Mesenchymal stem cell (in vitro differentiated cells and primary cell): Measurements from ENCODE around the gene FSTL1.
A peak's percentile ranks its signal among the peaks of the same experiment; 100 is the strongest.

Experiments used
- DNase-seq: peaks from one replicate; pipeline ENCODE4 v3.0.0-alpha.2; 2013
- H2AFZ ChIP-seq: one replicate; pipeline ENCODE4 v1.6.1; 2013; ENCODE audit warnings: low read depth, mild to moderate bottlenecking, control low read depth, inconsistent platforms, low read length, moderate library complexity
- H2AK5ac ChIP-seq: 2 replicates; pipeline ENCODE4 v1.6.1; 2013; ENCODE audit warnings: low read length, moderate library complexity, mild to moderate bottlenecking, inconsistent platforms; ENCODE audit not compliant: severe bottlenecking
- H2BK120ac ChIP-seq: one replicate; pipeline ENCODE4 v1.6.1; 2013; ENCODE audit warnings: low read depth, mild to moderate bottlenecking, inconsistent platforms, low read length, moderate library complexity
- H2BK12ac ChIP-seq, 2 experiments: one replicate each; pipeline ENCODE4 v1.6.1; 2013; ENCODE audit warnings: inconsistent platforms in 2 of 2, low read length in 2 of 2, mild to moderate bottlenecking in 2 of 2, moderate library complexity in 2 of 2, control low read depth in 1 of 2
- H2BK15ac ChIP-seq: one replicate; pipeline ENCODE4 v1.6.1; 2013; ENCODE audit warnings: mild to moderate bottlenecking, low read depth, inconsistent platforms; ENCODE audit not compliant: poor library complexity, severe bottlenecking
- H2BK5ac ChIP-seq: 2 replicates; pipeline ENCODE4 v1.6.1; 2013; ENCODE audit warnings: low read depth, mild to moderate bottlenecking, low read length, control low read depth, inconsistent platforms; ENCODE audit not compliant: poor library complexity, severe bottlenecking
- H3K14ac ChIP-seq, 2 experiments: one replicate each; pipeline ENCODE4 v1.6.1; 2013; ENCODE audit warnings: inconsistent platforms in 2 of 2, low read length in 2 of 2, control low read depth in 1 of 2, mild to moderate bottlenecking in 1 of 2, moderate library complexity in 1 of 2
- H3K18ac ChIP-seq, 2 experiments: one replicate each; pipeline ENCODE4 v1.6.1; 2013; ENCODE audit warnings: inconsistent platforms in 2 of 2, low read length in 2 of 2, control low read depth in 1 of 2, low read depth in 1 of 2, mild to moderate bottlenecking in 1 of 2
- H3K23ac ChIP-seq, 2 experiments: one replicate each; pipeline ENCODE4 v1.6.1; 2013; ENCODE audit warnings: inconsistent platforms in 2 of 2, low read length in 2 of 2, mild to moderate bottlenecking in 2 of 2, moderate library complexity in 2 of 2, control low read depth in 1 of 2
- H3K27ac ChIP-seq: 2 replicates; pipeline ENCODE4 v1.5.1; 2013; ENCODE audit warnings: mild to moderate bottlenecking, moderate library complexity, low read length, control low read depth, inconsistent platforms; ENCODE audit not compliant: poor library complexity, severe bottlenecking
- H3K27me3 ChIP-seq, 2 experiments: 2 replicates each; pipeline versions ENCODE4 v1.6.1 to v1.7.0; 2013; ENCODE audit warnings: low read length in 2 of 2, mild to moderate bottlenecking in 2 of 2, moderate library complexity in 2 of 2, control low read depth in 1 of 2, inconsistent platforms in 1 of 2; ENCODE audit not compliant: control insufficient read depth in 1 of 2, insufficient read depth in 1 of 2
- H3K36me3 ChIP-seq, 2 experiments: 2 replicates each; pipeline versions ENCODE4 v1.6.1 to v1.7.0; 2013; ENCODE audit warnings: low read length in 2 of 2, control low read depth in 1 of 2, inconsistent platforms in 1 of 2, low read depth in 1 of 2, mild to moderate bottlenecking in 1 of 2; ENCODE audit not compliant: insufficient read depth in 2 of 2, control insufficient read depth in 1 of 2
- H3K4ac ChIP-seq, 2 experiments: one replicate each; pipeline ENCODE4 v1.6.1; 2013; ENCODE audit warnings: inconsistent platforms in 2 of 2, low read length in 2 of 2, mild to moderate bottlenecking in 2 of 2, moderate library complexity in 2 of 2, control low read depth in 1 of 2, low read depth in 1 of 2
- H3K4me1 ChIP-seq: 2 replicates; pipeline ENCODE4 v1.6.1; 2013; ENCODE audit warnings: low read depth, low read length, control low read depth; ENCODE audit not compliant: control insufficient read depth, insufficient read depth
- H3K4me2 ChIP-seq: 2 replicates; pipeline ENCODE4 v1.6.1; 2013; ENCODE audit warnings: low read length, mild to moderate bottlenecking, inconsistent platforms; ENCODE audit not compliant: poor library complexity, severe bottlenecking
- H3K4me3 ChIP-seq, 2 experiments: 2 replicates each; pipeline versions ENCODE4 v1.5.1 to v1.7.0; 2013; ENCODE audit warnings: low read length in 2 of 2, mild to moderate bottlenecking in 2 of 2, control low read depth in 1 of 2, low read depth in 1 of 2; ENCODE audit not compliant: insufficient read depth in 1 of 2
- H3K79me1 ChIP-seq: replicated peaks from 2 replicates; pipeline ENCODE4 v1.6.1; 2013; ENCODE audit warnings: mild to moderate bottlenecking, control low read depth, low read length, inconsistent platforms; ENCODE audit not compliant: poor library complexity, severe bottlenecking
- H3K9ac ChIP-seq: 2 replicates; pipeline ENCODE4 v1.7.0; 2013; ENCODE audit warnings: mild to moderate bottlenecking, low read length, moderate library complexity
- H3K9me3 ChIP-seq: 2 replicates; pipeline ENCODE4 v1.7.0; 2013; ENCODE audit warnings: mild to moderate bottlenecking, low read length; ENCODE audit not compliant: control insufficient read depth
- H4K8ac ChIP-seq: one replicate; pipeline ENCODE4 v1.6.1; 2013; ENCODE audit warnings: inconsistent platforms, mild to moderate bottlenecking, low read length, moderate library complexity
- H4K91ac ChIP-seq: one replicate; pipeline ENCODE4 v1.6.1; 2013; ENCODE audit warnings: mild to moderate bottlenecking, low read length, inconsistent platforms
- WGBS: methylation state at CpG from one replicate; pipeline ENCODE4 v1.1.7; 2013; ENCODE audit warnings: mixed read lengths; 5-methylcytosine and 5-hydroxymethylcytosine counted together

FSTL1 gene

DNA sequence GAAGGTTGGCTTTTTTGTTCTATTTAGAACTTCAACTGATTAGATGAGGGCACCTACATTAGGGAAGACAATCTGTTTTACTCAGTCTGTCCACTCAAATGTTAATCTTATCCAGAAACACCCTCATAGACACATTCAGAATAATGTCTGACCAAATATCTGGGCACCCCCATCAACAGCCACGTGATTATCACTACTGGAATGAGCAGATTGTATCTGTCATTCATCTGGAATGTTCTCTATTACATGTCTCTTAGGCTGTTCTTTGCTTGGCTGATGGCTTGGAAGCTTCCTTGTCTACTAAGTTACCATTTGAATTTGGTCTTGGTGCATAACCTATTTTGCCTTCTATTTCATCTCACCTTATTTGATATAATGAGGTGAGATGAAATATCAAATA is 86.0 kb downstream of the FSTL1 start:
- Histone ChIP-seq H4K91ac (no peak overlapping the region), H2BK5ac (no peak overlapping the region), H2BK12ac (no peak overlapping the region), H3K9ac (no peak overlapping the region), H3K4me2 (no peak overlapping the region), H3K4me3 (no peak overlapping the region), H2AFZ (no peak overlapping the region), H3K23ac (no peak overlapping the region), H3K36me3 (no peaks in the 10 kb centered on the region), H3K27me3 (peaks cover 0 to 5% of the 10 kb centered on the region in 2 experiments), H3K18ac (no peak overlapping the region), H2BK15ac (no peak overlapping the region), H3K14ac (no peak overlapping the region), H3K9me3 (no peaks in the 10 kb centered on the region), H3K79me1 (no peaks in the 10 kb centered on the region), H4K8ac (no peak overlapping the region), H3K4me1 (no peaks in the 10 kb centered on the region), H2BK120ac (no peak overlapping the region), H3K4ac (no peak overlapping the region), H2AK5ac (no peak overlapping the region), H3K27ac (peak overlapping the region; percentile 31)
- DNase-seq = peak; percentile 25
- 13% methylated on average over 1 of the region's 1 CpG for WGBS

DNA sequence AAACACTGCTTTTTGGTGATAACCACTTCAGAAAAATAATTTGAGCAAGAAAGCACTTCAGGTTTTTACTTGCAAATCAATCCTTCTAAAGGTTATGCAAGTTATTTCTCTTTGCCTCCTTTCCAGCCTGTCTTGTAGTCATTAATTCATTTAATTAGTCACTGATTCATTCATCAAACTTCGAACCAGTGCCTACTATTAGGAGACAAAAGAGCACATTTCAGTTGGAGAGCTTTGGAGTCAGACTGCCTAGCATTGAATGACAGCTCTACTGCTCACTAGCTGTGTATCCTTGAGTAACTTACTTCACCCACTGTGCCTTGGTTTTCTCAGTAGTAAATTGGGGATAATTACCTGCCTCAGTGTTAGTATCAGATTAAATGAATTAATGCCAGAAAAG is 86.7 kb downstream of the FSTL1 start:
- Histone ChIP-seq H2AFZ (no peak overlapping the region), H4K91ac (no peak overlapping the region), H4K8ac (no peak overlapping the region), H3K4me2 (no peak overlapping the region), H3K79me1 (no peaks in the 10 kb centered on the region), H3K4ac (no peak overlapping the region), H3K9ac (no peak overlapping the region), H3K9me3 (no peaks in the 10 kb centered on the region), H3K4me3 (no peak overlapping the region), H3K27me3 (peaks cover 0 to 5% of the 10 kb centered on the region in 2 experiments), H3K36me3 (no peaks in the 10 kb centered on the region), H2BK5ac (no peak overlapping the region), H3K27ac (no peak overlapping the region), H2AK5ac (no peak overlapping the region), H3K18ac (no peak overlapping the region), H2BK15ac (no peak overlapping the region), H3K14ac (no peak overlapping the region), H2BK120ac (no peak overlapping the region), H3K23ac (no peak overlapping the region), H3K4me1 (no peaks in the 10 kb centered on the region), H2BK12ac (no peak overlapping the region)
- DNase-seq = no peak
- 100% methylated on average over 1 of the region's 1 CpG for WGBS

DNA sequence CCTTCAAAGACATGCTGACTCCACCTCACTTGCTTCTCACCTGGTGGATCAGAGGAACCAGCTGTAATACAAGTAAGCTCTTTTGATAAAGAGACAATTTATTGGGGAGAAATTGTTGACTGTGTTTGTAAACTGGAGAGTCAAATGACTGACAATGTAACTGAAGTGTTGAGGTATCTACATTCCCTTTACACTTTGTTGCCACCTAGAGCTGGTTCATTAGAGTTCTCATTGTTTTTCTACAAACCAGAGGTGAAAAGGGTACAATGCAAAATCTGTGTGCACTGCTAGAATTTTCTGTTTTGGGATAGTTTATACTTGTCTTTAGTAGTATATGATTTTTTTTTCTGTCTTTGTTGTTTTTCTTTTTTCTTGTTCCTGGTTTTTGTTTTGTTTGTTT is 93.0 kb downstream of the FSTL1 start:
- no peak overlapping the region for H3K27ac ChIP-seq
- no peaks in the 10 kb centered on the region for H3K79me1 ChIP-seq
- no peaks in the 10 kb centered on the region for H3K4me1 ChIP-seq
- no peak overlapping the region for H3K14ac ChIP-seq
- no peak overlapping the region for H2AFZ ChIP-seq
- H3K4me3 ChIP-seq = no peak overlapping the region
- H4K91ac ChIP-seq = no peak overlapping the region
- no peak overlapping the region for H3K9ac ChIP-seq
- H2BK5ac ChIP-seq = no peak overlapping the region
- DNase-seq = no peak
- no peak overlapping the region for H2BK15ac ChIP-seq
- no peak overlapping the region for H3K18ac ChIP-seq
- H3K36me3 ChIP-seq = no peaks in the 10 kb centered on the region
- no peak overlapping the region for H2BK12ac ChIP-seq
- no peak overlapping the region for H3K4ac ChIP-seq
- no peak overlapping the region for H2AK5ac ChIP-seq
- H3K27me3 ChIP-seq = no peaks in the 10 kb centered on the region
- H3K23ac ChIP-seq = no peak overlapping the region
- H4K8ac ChIP-seq = no peak overlapping the region
- no peaks in the 10 kb centered on the region for H3K9me3 ChIP-seq
- no peak overlapping the region for H3K4me2 ChIP-seq
- H2BK120ac ChIP-seq = no peak overlapping the region

- H4K91ac ChIP-seq = no peak overlapping the region
- no peak overlapping the region for H3K4ac ChIP-seq
- H3K27me3 ChIP-seq = no peaks in the 10 kb centered on the region
- no peak overlapping the region for H3K23ac ChIP-seq
- DNase-seq = no peak
- no peak overlapping the region for H2AK5ac ChIP-seq
- no peak overlapping the region for H2BK120ac ChIP-seq
- H2AFZ ChIP-seq = no peak overlapping the region
- H3K9me3 ChIP-seq = no peaks in the 10 kb centered on the region
- H3K9ac ChIP-seq = no peak overlapping the region
- no peak overlapping the region for H2BK5ac ChIP-seq
- no peak overlapping the region for H2BK15ac ChIP-seq
- no peak overlapping the region for H3K4me3 ChIP-seq
- H3K4me2 ChIP-seq = no peak overlapping the region
- no peaks in the 10 kb centered on the region for H3K36me3 ChIP-seq
- no peak overlapping the region for H4K8ac ChIP-seq
- no peaks in the 10 kb centered on the region for H3K79me1 ChIP-seq
- H3K14ac ChIP-seq = no peak overlapping the region
- WGBS = no CpG with 5 or more reads among the region's 1 CpG
- H2BK12ac ChIP-seq = no peak overlapping the region
- peaks cover 3% of the 10 kb centered on the region for H3K4me1 ChIP-seq
- no peak overlapping the region for H3K18ac ChIP-seq
- no peak overlapping the region for H3K27ac ChIP-seq
Measured at GRCh38 chr3:120355486-120355885, 95.3 kb downstream of the FSTL1 start.
